Right cardiac atrium (tissue), 5 donors: ENCODE results near the gene NPY2R. TPM values are rescaled to one million over a fixed set of nuclear protein-coding genes. Genes with fewer than 3 reads are reported as not detected.

ENCODE experiments used
- ATAC-seq, 2 donors: fragments of 200-7000 bp; cut with Tn5 transposase; one replicate each; pipeline versions ENCODE4 v1.8.0 to v1.9.1; 2020; ENCODE audit warnings: moderate library complexity in 2 of 2, mild to moderate bottlenecking in 1 of 2
- DNase-seq, 3 donors: peaks; one replicate each; pipeline ENCODE4 v3.0.0-alpha.2; 2020
- H3K27ac ChIP-seq: one replicate; pipeline ENCODE4 v1.5.1; 2013; ENCODE audit warnings: mild to moderate bottlenecking, low read length, control low read depth, moderate library complexity
- H3K27me3 ChIP-seq: one replicate; pipeline ENCODE4 v1.6.1; 2013; ENCODE audit not compliant: control insufficient read depth, insufficient read depth
- H3K4me1 ChIP-seq: one replicate; pipeline ENCODE4 v1.6.1; 2013; ENCODE audit warnings: low read length; ENCODE audit not compliant: control insufficient read depth, insufficient read depth
- H3K4me3 ChIP-seq: one replicate; pipeline ENCODE4 v1.5.1; 2013; ENCODE audit warnings: low read length, control low read depth
- H3K9me3 ChIP-seq: one replicate; pipeline ENCODE4 v1.6.1; 2013; ENCODE audit warnings: low read length; ENCODE audit not compliant: control insufficient read depth
- WGBS: extraction: QIAGEN DNeasy Blood & Tissue Kit; methylation state at CpG from one replicate; pipeline ENCODE4 v1.1.7; 2013; 5-methylcytosine and 5-hydroxymethylcytosine counted together
- intact Hi-C, 4 donors: fragments of 100-400 bp; cut with DNase I; formaldehyde crosslinking; loops; one replicate each; pipeline versions ENCODE4 v1.11.0 to v1.14.0; 2022 to 2023
- polyA plus RNA-seq: library from polyadenylated mRNA; stranded (reverse); fragments of 200-250 nt; gene quantifications from one replicate; pipeline ENCODE4 v1.2.3, GENCODE V29; 2013
- total RNA-seq, 4 donors: library from RNA; stranded (reverse); fragmentation: NEBNext Ultra II Directional; extraction: Animal tissue kit (Norgen Biotek cat#: 25700); gene quantifications; one replicate each; pipeline ENCODE4 v1.2.1, GENCODE V29; 2021
- donor health status: healthy with polysubstance abuse.
- donor health status: DM: no; HTN: yes; CAD: no.
- donor health status: DM: no; HTN: no; CAD: no.
- donor health status: DM: no; HTN: yes; CAD: no; lungs with severe emphysema.
- donor health status: DM: yes; HTN: yes; CAD: no.

NPY2R gene
- total and polyA plus RNA-seq, 5 donors: 0.05 to 0.14 (median 0.12) TPM; not detected in 2

GRCh38 chr4:155207534-155208257 is 740 bp upstream of the NPY2R start:
- intact Hi-C loops: no loop called here
- H3K27me3 ChIP-seq: no peaks in the 10 kb centered on the region

GRCh38 chr4:155220025-155220424 is 11.6 kb downstream of the NPY2R start:
- H3K9me3 ChIP-seq: no peaks in the 10 kb centered on the region
- H3K27me3 ChIP-seq: no peaks in the 10 kb centered on the region
- intact Hi-C loops: no loop called here
- H3K27ac ChIP-seq: no peak overlapping the region
- DNase-seq (no peak), ATAC-seq (no peak)
- 71% methylated on average over 5 of the region's 5 CpGs for WGBS
- H3K4me3 ChIP-seq: no peak overlapping the region
- H3K4me1 ChIP-seq: no peaks in the 10 kb centered on the region

More at GRCh38 chr4:155207534-155208257, 740 bp upstream of the NPY2R start:
- H3K4me3 ChIP-seq: peak overlapping the region; percentile 18
- H3K4me1 ChIP-seq: peaks cover 2% of the 10 kb centered on the region
- H3K27ac ChIP-seq: no peak overlapping the region
- peak in 2 of 3 donors; percentile 28 to 37 for DNase-seq
- no peaks in the 10 kb centered on the region for H3K9me3 ChIP-seq
- peak in 1 of 2 donors; percentile 16 for ATAC-seq
- WGBS: 2% methylated on average over 26 of the region's 26 CpGs

- Histone ChIP-seq H3K27ac (no peak overlapping the region), H3K27me3 (no peaks in the 10 kb centered on the region), H3K4me1 (no peaks in the 10 kb centered on the region), H3K9me3 (no peaks in the 10 kb centered on the region), H3K4me3 (no peak overlapping the region)
- WGBS: 22% methylated on average over 2 of the region's 2 CpGs
- no peak for DNase-seq
- intact Hi-C loops: no loop called here
- ATAC-seq: no peak
Measured at GRCh38 chr4:155227131-155227530, 18.7 kb downstream of the NPY2R start.

GRCh38 chr4:155228713-155229112 is 20.3 kb downstream of the NPY2R start:
- Histone ChIP-seq H3K4me1 (no peaks in the 10 kb centered on the region), H3K9me3 (no peaks in the 10 kb centered on the region), H3K27me3 (no peaks in the 10 kb centered on the region), H3K4me3 (no peak overlapping the region), H3K27ac (no peak overlapping the region)
- intact Hi-C loops: no loop called here
- no peak for DNase-seq
- ATAC-seq: no peak

GRCh38 chr4:155232432-155232831 is 24.0 kb downstream of the NPY2R start:
- H3K4me1 ChIP-seq: no peaks in the 10 kb centered on the region
- no peaks in the 10 kb centered on the region for H3K9me3 ChIP-seq
- ATAC-seq (no peak), DNase-seq (no peak)
- H3K27me3 ChIP-seq: no peaks in the 10 kb centered on the region
- H3K4me3 ChIP-seq: no peak overlapping the region
- no peak overlapping the region for H3K27ac ChIP-seq
- intact Hi-C loops: no loop called here

GRCh38 chr4:155234206-155234605 is 25.8 kb downstream of the NPY2R start:
- 67% methylated on average over 1 of the region's 1 CpG for WGBS
- ATAC-seq (no peak), DNase-seq (no peak)
- no peaks in the 10 kb centered on the region for H3K27me3 ChIP-seq
- intact Hi-C loops: no loop called here
- H3K27ac ChIP-seq: no peak overlapping the region
- no peak overlapping the region for H3K4me3 ChIP-seq
- no peaks in the 10 kb centered on the region for H3K4me1 ChIP-seq
- H3K9me3 ChIP-seq: no peaks in the 10 kb centered on the region

- H3K27ac ChIP-seq: no peak overlapping the region
- 68% methylated on average over 1 of the region's 1 CpG for WGBS
- intact Hi-C loops: no loop called here
- H3K4me3 ChIP-seq: no peak overlapping the region
- no peak for DNase-seq
- no peak for ATAC-seq
- H3K27me3 ChIP-seq: no peaks in the 10 kb centered on the region
- no peaks in the 10 kb centered on the region for H3K4me1 ChIP-seq
- H3K9me3 ChIP-seq: no peaks in the 10 kb centered on the region
Measured at GRCh38 chr4:155237567-155237966, 29.1 kb downstream of the NPY2R start.

- H3K9me3 ChIP-seq: no peaks in the 10 kb centered on the region
- intact Hi-C loops: no loop called here
- WGBS: 90% methylated on average over 4 of the region's 4 CpGs
- H3K4me3 ChIP-seq: no peak overlapping the region
- H3K4me1 ChIP-seq: no peaks in the 10 kb centered on the region
- ATAC-seq (no peak), DNase-seq (no peak)
- H3K27me3 ChIP-seq: no peaks in the 10 kb centered on the region
- no peak overlapping the region for H3K27ac ChIP-seq
Measured at GRCh38 chr4:155241225-155241624, 32.8 kb downstream of the NPY2R start.

GRCh38 chr4:155241664-155242063 is 33.2 kb downstream of the NPY2R start:
- H3K4me1 ChIP-seq: no peaks in the 10 kb centered on the region
- H3K4me3 ChIP-seq: no peak overlapping the region
- no peak for DNase-seq
- intact Hi-C loops: no loop called here
- H3K9me3 ChIP-seq: no peaks in the 10 kb centered on the region
- no peak overlapping the region for H3K27ac ChIP-seq
- no peak for ATAC-seq
- H3K27me3 ChIP-seq: no peaks in the 10 kb centered on the region

GRCh38 chr4:155245105-155245504 is 36.7 kb downstream of the NPY2R start:
- H3K27ac ChIP-seq: no peak overlapping the region
- intact Hi-C loops: no loop called here
- no peaks in the 10 kb centered on the region for H3K4me1 ChIP-seq
- no peak for DNase-seq
- no peaks in the 10 kb centered on the region for H3K9me3 ChIP-seq
- H3K4me3 ChIP-seq: no peak overlapping the region
- WGBS: 81% methylated on average over 4 of the region's 4 CpGs
- ATAC-seq: no peak
- no peaks in the 10 kb centered on the region for H3K27me3 ChIP-seq

GRCh38 chr4:155248002-155248896 is 39.8 kb downstream of the NPY2R start:
- Histone ChIP-seq H3K4me1 (no peaks in the 10 kb centered on the region), H3K27ac (no peak overlapping the region), H3K27me3 (no peaks in the 10 kb centered on the region), H3K4me3 (no peak overlapping the region), H3K9me3 (no peaks in the 10 kb centered on the region)
- intact Hi-C loops: no loop called here
- no peak for ATAC-seq
- DNase-seq: no peak
- WGBS: 69% methylated on average over 9 of the region's 9 CpGs
